Osteoblast (primary cell): ENCODE data around the gene HSPA1L. TPM values are rescaled to one million over a fixed set of nuclear protein-coding genes. Genes with fewer than 3 reads are reported as not detected.

Experiments
- DNase-seq: peaks from one replicate; pipeline ENCODE4 v3.0.0; 2011; ENCODE audit warnings: low spot score, mixed read lengths; ENCODE audit not compliant: insufficient read length; ENCODE audit errors: missing footprints
- H2AFZ ChIP-seq: 2 replicates; pipeline ENCODE4 v1.6.0; 2011; ENCODE audit warnings: mild to moderate bottlenecking, low read length
- H3K27ac ChIP-seq: 2 replicates; pipeline ENCODE4 v1.5.1; 2011; ENCODE audit warnings: mild to moderate bottlenecking, low read depth, low read length, moderate library complexity
- H3K27me3 ChIP-seq: 2 replicates; pipeline ENCODE4 v1.6.0; 2012; ENCODE audit warnings: mild to moderate bottlenecking, control low read depth, inconsistent platforms, low read length, moderate library complexity; ENCODE audit not compliant: insufficient read depth
- H3K36me3 ChIP-seq: 2 replicates; pipeline ENCODE4 v1.5.1; 2011; ENCODE audit warnings: mild to moderate bottlenecking, low read length, control low read depth, moderate library complexity; ENCODE audit not compliant: insufficient read depth
- H3K4me1 ChIP-seq: 2 replicates; pipeline ENCODE4 v1.5.1; 2011; ENCODE audit warnings: mild to moderate bottlenecking, low read length, control low read depth, moderate library complexity; ENCODE audit not compliant: insufficient read depth
- H3K4me2 ChIP-seq: 2 replicates; pipeline ENCODE4 v1.6.0; 2011; ENCODE audit warnings: mild to moderate bottlenecking, low read length; ENCODE audit not compliant: insufficient read depth
- H3K4me3 ChIP-seq: fragments of 200-600 bp; sonication (generic); 3 replicates; pipeline ENCODE4 v1.5.1; 2012; ENCODE audit warnings: mild to moderate bottlenecking, low read length, inconsistent platforms; ENCODE audit not compliant: insufficient read depth
- H3K79me2 ChIP-seq: 2 replicates; pipeline ENCODE4 v1.6.0; 2012; ENCODE audit warnings: mild to moderate bottlenecking, low read length, control low read depth, inconsistent platforms; ENCODE audit not compliant: insufficient read depth
- H3K9me3 ChIP-seq: 2 replicates; pipeline ENCODE4 v1.5.1; 2011; ENCODE audit warnings: low read depth, low read length, control low read depth
- H4K20me1 ChIP-seq: 2 replicates; pipeline ENCODE4 v1.6.0; 2012; ENCODE audit warnings: mild to moderate bottlenecking, low read length, control low read depth; ENCODE audit not compliant: insufficient read depth
- small RNA-seq: library from RNA; depleted of rRNA; stranded (forward); fragments of <200 nt; gene quantifications from one replicate; pipeline ENCODE3, GENCODE V24; 2012
- total RNA-seq: library from RNA; depleted of rRNA; stranded (reverse); fragments of >200 nt; gene quantifications from 2 replicates; pipeline ENCODE4 v1.2.3, GENCODE V29; 2012
- TF ChIP-seq, protein P1 (sequence below): IDR thresholded peaks from 2 replicates; pipeline ENCODE4 v1.5.1; 2011; ENCODE audit warnings: mild to moderate bottlenecking, low read depth, low read length, moderate library complexity; ENCODE audit errors: extremely low read depth

The HSPA1L gene
- total RNA-seq, 1 donor = 0.72 TPM

DNA sequence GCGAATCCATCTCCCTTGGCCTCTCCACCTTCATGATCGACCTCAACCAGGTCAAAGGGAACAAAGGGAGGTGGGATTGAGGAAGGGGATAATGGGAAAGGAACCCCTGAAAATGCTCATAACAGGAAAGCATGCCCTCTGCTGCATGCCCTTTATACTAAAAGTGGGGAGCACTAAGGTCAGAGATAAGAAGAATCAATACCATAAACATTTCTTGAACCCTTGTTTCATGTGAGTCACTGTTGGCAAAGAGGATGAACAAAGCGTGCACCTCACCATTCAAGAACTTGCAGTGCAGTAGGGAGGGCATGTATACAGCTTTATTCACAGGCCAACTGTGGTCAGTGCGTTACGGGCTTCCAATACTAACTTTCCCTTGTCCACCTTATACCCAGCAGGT lies 54.3 kb downstream of the HSPA1L start:
- no peak overlapping the region for H2AFZ ChIP-seq
- peak; percentile 18 for DNase-seq
- no peak overlapping the region for H3K27ac ChIP-seq
- H3K36me3 ChIP-seq = peaks cover 25% of the 10 kb centered on the region
- no peaks in the 10 kb centered on the region for H3K9me3 ChIP-seq
- H3K79me2 ChIP-seq = no peaks in the 10 kb centered on the region
- H3K4me2 ChIP-seq = no peak overlapping the region
- TF ChIP-seq, protein P1, sequence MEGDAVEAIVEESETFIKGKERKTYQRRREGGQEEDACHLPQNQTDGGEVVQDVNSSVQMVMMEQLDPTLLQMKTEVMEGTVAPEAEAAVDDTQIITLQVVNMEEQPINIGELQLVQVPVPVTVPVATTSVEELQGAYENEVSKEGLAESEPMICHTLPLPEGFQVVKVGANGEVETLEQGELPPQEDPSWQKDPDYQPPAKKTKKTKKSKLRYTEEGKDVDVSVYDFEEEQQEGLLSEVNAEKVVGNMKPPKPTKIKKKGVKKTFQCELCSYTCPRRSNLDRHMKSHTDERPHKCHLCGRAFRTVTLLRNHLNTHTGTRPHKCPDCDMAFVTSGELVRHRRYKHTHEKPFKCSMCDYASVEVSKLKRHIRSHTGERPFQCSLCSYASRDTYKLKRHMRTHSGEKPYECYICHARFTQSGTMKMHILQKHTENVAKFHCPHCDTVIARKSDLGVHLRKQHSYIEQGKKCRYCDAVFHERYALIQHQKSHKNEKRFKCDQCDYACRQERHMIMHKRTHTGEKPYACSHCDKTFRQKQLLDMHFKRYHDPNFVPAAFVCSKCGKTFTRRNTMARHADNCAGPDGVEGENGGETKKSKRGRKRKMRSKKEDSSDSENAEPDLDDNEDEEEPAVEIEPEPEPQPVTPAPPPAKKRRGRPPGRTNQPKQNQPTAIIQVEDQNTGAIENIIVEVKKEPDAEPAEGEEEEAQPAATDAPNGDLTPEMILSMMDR = no peak
- H3K4me1 ChIP-seq = no peaks in the 10 kb centered on the region
- H4K20me1 ChIP-seq = no peaks in the 10 kb centered on the region
- H3K4me3 ChIP-seq = no peak overlapping the region
- H3K27me3 ChIP-seq = no peaks in the 10 kb centered on the region

Small RNAs within 50 kb of the gene (small RNA-seq; reads per million reads assigned to genes)
- gene MSH5-SAPCD1 = not detected
- gene RF00019 = not detected
- gene SAPCD1 = 0.22 reads per million
- 207 reads per million, percentile 98 among the genes with 10 or more reads in this experiment for gene SNORD48
- not detected for gene SNORD52

Other genes starting within 250 kb of the HSPA1L start
- not detected in 2 replicates for gene LTA, start 243.0 kb downstream of the HSPA1L start, total RNA-seq
- not detected in 2 replicates for gene TNF, start 239.7 kb downstream of the HSPA1L start, total RNA-seq
- gene LTB, start 232.9 kb downstream of the HSPA1L start, total RNA-seq = 0.29 TPM in 1 of 2 replicates, not detected in the other
- 0.29 TPM in 1 of 2 replicates, not detected in the other for gene LST1, start 229.0 kb downstream of the HSPA1L start, total RNA-seq
- gene NCR3, start 222.3 kb downstream of the HSPA1L start, total RNA-seq = not detected in 2 replicates
- gene AIF1, start 200.0 kb downstream of the HSPA1L start, total RNA-seq = 0.36 TPM in 1 of 2 replicates, not detected in the other
- 49.2 and 52.2 TPM in 2 replicates for gene PRRC2A, start 194.6 kb downstream of the HSPA1L start, total RNA-seq
- gene BAG6, start 162.6 kb downstream of the HSPA1L start, total RNA-seq = 175 and 183 TPM in 2 replicates
- 1.1 and 1.2 TPM in 2 replicates for gene APOM, start 159.4 kb downstream of the HSPA1L start, total RNA-seq
- gene C6orf47, start 154.5 kb downstream of the HSPA1L start, total RNA-seq = 21.2 and 21.7 TPM in 2 replicates
- gene GPANK1, start 150.3 kb downstream of the HSPA1L start, total RNA-seq = 22.1 and 23.9 TPM in 2 replicates
- gene CSNK2B, start 149.2 kb downstream of the HSPA1L start, total RNA-seq = 124 and 150 TPM in 2 replicates
- 4.1 and 5.4 TPM in 2 replicates for gene LY6G5B, start 145.3 kb downstream of the HSPA1L start, total RNA-seq
- gene LY6G5C, start 134.2 kb downstream of the HSPA1L start, total RNA-seq = 0.59 and 0.72 TPM in 2 replicates
- gene ABHD16A, start 112.0 kb downstream of the HSPA1L start, total RNA-seq = 41.0 and 43.4 TPM in 2 replicates
- gene LY6G6F, start 108.4 kb downstream of the HSPA1L start, total RNA-seq = not detected in 2 replicates
- gene LY6G6D, start 99.9 kb downstream of the HSPA1L start, total RNA-seq = not detected in 2 replicates
- not detected in 2 replicates for gene LY6G6C, start 93.5 kb downstream of the HSPA1L start, total RNA-seq
- gene MPIG6B, start 91.9 kb downstream of the HSPA1L start, total RNA-seq = not detected in 2 replicates
- 96.6 and 97.5 TPM in 2 replicates for gene DDAH2, start 86.0 kb downstream of the HSPA1L start, total RNA-seq
- gene CLIC1, start 78.8 kb downstream of the HSPA1L start, total RNA-seq = 502 and 581 TPM in 2 replicates
- 12.4 and 13.0 TPM in 2 replicates for gene MSH5, start 75.3 kb downstream of the HSPA1L start, total RNA-seq
- 0.59 and 1.4 TPM in 2 replicates for gene SAPCD1, start 52.6 kb downstream of the HSPA1L start, total RNA-seq
- 0.29 and 0.36 TPM in 2 replicates for gene VWA7, start 38.0 kb downstream of the HSPA1L start, total RNA-seq
- gene VARS1, start 19.5 kb downstream of the HSPA1L start, total RNA-seq = 40.1 and 42.0 TPM in 2 replicates
- gene LSM2, start 8.3 kb downstream of the HSPA1L start, total RNA-seq = 18.3 and 22.4 TPM in 2 replicates
- 33.3 and 36.9 TPM in 2 replicates for gene HSPA1A, start 260 bp upstream of the HSPA1L start, total RNA-seq
- 45.7 and 59.7 TPM in 2 replicates for gene HSPA1B, start 12.5 kb upstream of the HSPA1L start, total RNA-seq
- 114 and 117 TPM in 2 replicates for gene NEU1, start 47.5 kb upstream of the HSPA1L start, total RNA-seq
- not detected in 2 replicates for gene SLC44A4, start 63.7 kb upstream of the HSPA1L start, total RNA-seq
- gene EHMT2, start 82.4 kb upstream of the HSPA1L start, total RNA-seq = 40.1 and 40.9 TPM in 2 replicates
- 2.1 and 3.6 TPM in 2 replicates for gene ZBTB12, start 86.8 kb upstream of the HSPA1L start, total RNA-seq
- 12.7 and 18.0 TPM in 2 replicates for gene C2, start 112.4 kb upstream of the HSPA1L start, total RNA-seq
- 16.5 and 26.8 TPM in 2 replicates for gene CFB, start 130.8 kb upstream of the HSPA1L start, total RNA-seq
- gene NELFE, start 143.7 kb upstream of the HSPA1L start, total RNA-seq = 86.5 and 95.8 TPM in 2 replicates
- 42.0 and 46.0 TPM in 2 replicates for gene SKIC2, start 143.9 kb upstream of the HSPA1L start, total RNA-seq
- 16.8 and 18.1 TPM in 2 replicates for gene DXO, start 156.9 kb upstream of the HSPA1L start, total RNA-seq
- gene C4A, start 166.8 kb upstream of the HSPA1L start, total RNA-seq = 7.2 and 8.3 TPM in 2 replicates
- 4.1 and 6.5 TPM in 2 replicates for gene C4B, start 199.5 kb upstream of the HSPA1L start, total RNA-seq
- under 0.01 and 0.72 TPM in 2 replicates for gene CYP21A2, start 223.1 kb upstream of the HSPA1L start, total RNA-seq